Measurements from ENCODE around the gene BCL2A1.
"Not testable (repeated sequence)": the region's sequence is repeated elsewhere in the genome, so short reads cannot be mapped to it uniquely, and the experiment has no call there.

DNA sequence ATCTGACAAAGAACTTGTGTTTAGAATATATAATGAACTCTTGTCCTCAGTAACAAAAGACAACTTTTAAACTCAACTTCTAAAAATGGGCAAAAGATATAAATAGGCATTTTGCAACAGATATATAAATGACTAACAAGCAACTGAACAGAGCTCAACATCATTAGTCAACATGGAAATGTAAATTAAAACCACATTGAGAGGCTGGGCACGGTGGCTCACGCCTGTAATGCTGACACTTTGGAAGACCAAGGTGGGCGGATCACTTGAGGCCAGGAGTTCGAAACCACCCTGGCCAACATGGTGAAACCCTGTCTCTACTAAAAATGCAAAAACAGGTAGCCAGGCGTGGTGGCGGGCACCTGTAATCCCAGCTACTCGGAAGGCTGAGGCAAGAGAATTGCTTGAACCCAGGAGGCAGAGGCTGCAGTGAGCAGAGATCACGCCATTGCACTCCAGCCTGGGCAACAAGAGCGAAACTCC lies 40.1 kb upstream of the BCL2A1 start:
- TF ChIP-seq, protein P1, sequence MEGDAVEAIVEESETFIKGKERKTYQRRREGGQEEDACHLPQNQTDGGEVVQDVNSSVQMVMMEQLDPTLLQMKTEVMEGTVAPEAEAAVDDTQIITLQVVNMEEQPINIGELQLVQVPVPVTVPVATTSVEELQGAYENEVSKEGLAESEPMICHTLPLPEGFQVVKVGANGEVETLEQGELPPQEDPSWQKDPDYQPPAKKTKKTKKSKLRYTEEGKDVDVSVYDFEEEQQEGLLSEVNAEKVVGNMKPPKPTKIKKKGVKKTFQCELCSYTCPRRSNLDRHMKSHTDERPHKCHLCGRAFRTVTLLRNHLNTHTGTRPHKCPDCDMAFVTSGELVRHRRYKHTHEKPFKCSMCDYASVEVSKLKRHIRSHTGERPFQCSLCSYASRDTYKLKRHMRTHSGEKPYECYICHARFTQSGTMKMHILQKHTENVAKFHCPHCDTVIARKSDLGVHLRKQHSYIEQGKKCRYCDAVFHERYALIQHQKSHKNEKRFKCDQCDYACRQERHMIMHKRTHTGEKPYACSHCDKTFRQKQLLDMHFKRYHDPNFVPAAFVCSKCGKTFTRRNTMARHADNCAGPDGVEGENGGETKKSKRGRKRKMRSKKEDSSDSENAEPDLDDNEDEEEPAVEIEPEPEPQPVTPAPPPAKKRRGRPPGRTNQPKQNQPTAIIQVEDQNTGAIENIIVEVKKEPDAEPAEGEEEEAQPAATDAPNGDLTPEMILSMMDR (IDR thresholded peaks at IDR 0.05) = not testable (repeated sequence)
- TF ChIP-seq POLR2A (IDR thresholded peaks at IDR 0.05) = not testable (repeated sequence)

Measured in uterus (tissue), 2 donors.